Chondrocyte (in vitro differentiated cells): ENCODE data around the gene GPATCH2L. TPM values are rescaled to one million over a fixed set of nuclear protein-coding genes. Genes with fewer than 3 reads are reported as not detected.

Experiments used
- DNase-seq: peaks from one replicate; pipeline ENCODE4 v3.0.0; 2021; ENCODE audit warnings: mixed read lengths, low spot score
- H3K27ac Mint-ChIP-seq: one replicate; pipeline ENCODE4 v1.8.0; 2021; ENCODE audit warnings: mild to moderate bottlenecking, moderate library complexity, mixed read lengths; ENCODE audit not compliant: unreplicated experiment
- H3K27me3 Mint-ChIP-seq: 2 replicates; pipeline ENCODE4 v1.8.0; 2021; ENCODE audit warnings: low read depth, mixed read lengths
- H3K36me3 Mint-ChIP-seq: 2 replicates; pipeline ENCODE4 v1.8.0; 2021; ENCODE audit warnings: low read depth, mixed read lengths
- H3K4me1 Mint-ChIP-seq: 2 replicates; pipeline ENCODE4 v1.8.0; 2021; ENCODE audit warnings: low read depth, mild to moderate bottlenecking, mixed read lengths
- H3K4me3 Mint-ChIP-seq: one replicate; pipeline ENCODE4 v1.8.0; 2021; ENCODE audit warnings: mild to moderate bottlenecking, moderate library complexity, mixed read lengths; ENCODE audit not compliant: unreplicated experiment
- H3K9me3 Mint-ChIP-seq: 2 replicates; pipeline ENCODE4 v1.8.0; 2021; ENCODE audit warnings: low read depth, mixed read lengths
- total RNA-seq: library from RNA; stranded (reverse); gene quantifications from 3 replicates; pipeline ENCODE4 v1.2.1, GENCODE V29; 2021
- TF ChIP-seq, protein P1 (sequence below): fragments of 200-600 bp; sonication (generic); IDR thresholded peaks from 2 replicates; pipeline ENCODE4 v1.5.0; 2021; ENCODE audit warnings: antibody characterized with exemption, mild to moderate bottlenecking, moderate library complexity

The GPATCH2L gene
- total RNA-seq, 1 donor from 2014 or later: 51.3 TPM

GRCh38 chr14:76121089-76121748 lies 30.5 kb upstream of the GPATCH2L start:
- no peaks in the 10 kb centered on the region for H3K4me1 Mint-ChIP-seq
- DNase-seq: no peak
- H3K36me3 Mint-ChIP-seq: no peaks in the 10 kb centered on the region
- peaks cover 10% of the 10 kb centered on the region for H3K27me3 Mint-ChIP-seq
- TF ChIP-seq, protein P1, sequence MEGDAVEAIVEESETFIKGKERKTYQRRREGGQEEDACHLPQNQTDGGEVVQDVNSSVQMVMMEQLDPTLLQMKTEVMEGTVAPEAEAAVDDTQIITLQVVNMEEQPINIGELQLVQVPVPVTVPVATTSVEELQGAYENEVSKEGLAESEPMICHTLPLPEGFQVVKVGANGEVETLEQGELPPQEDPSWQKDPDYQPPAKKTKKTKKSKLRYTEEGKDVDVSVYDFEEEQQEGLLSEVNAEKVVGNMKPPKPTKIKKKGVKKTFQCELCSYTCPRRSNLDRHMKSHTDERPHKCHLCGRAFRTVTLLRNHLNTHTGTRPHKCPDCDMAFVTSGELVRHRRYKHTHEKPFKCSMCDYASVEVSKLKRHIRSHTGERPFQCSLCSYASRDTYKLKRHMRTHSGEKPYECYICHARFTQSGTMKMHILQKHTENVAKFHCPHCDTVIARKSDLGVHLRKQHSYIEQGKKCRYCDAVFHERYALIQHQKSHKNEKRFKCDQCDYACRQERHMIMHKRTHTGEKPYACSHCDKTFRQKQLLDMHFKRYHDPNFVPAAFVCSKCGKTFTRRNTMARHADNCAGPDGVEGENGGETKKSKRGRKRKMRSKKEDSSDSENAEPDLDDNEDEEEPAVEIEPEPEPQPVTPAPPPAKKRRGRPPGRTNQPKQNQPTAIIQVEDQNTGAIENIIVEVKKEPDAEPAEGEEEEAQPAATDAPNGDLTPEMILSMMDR: no peak
- H3K9me3 Mint-ChIP-seq: no peaks in the 10 kb centered on the region
- H3K4me3 Mint-ChIP-seq: no peak overlapping the region
- no peak overlapping the region for H3K27ac Mint-ChIP-seq

- no peak overlapping the region for H3K4me3 Mint-ChIP-seq
- DNase-seq: no peak
- H3K36me3 Mint-ChIP-seq: no peaks in the 10 kb centered on the region
- H3K9me3 Mint-ChIP-seq: no peaks in the 10 kb centered on the region
- no peaks in the 10 kb centered on the region for H3K4me1 Mint-ChIP-seq
- TF ChIP-seq, protein P1: no peak
- H3K27me3 Mint-ChIP-seq: peaks cover 16% of the 10 kb centered on the region
- H3K27ac Mint-ChIP-seq: no peak overlapping the region
Measured at GRCh38 chr14:76123426-76124225, 28.1 kb upstream of the GPATCH2L start.

DNA sequence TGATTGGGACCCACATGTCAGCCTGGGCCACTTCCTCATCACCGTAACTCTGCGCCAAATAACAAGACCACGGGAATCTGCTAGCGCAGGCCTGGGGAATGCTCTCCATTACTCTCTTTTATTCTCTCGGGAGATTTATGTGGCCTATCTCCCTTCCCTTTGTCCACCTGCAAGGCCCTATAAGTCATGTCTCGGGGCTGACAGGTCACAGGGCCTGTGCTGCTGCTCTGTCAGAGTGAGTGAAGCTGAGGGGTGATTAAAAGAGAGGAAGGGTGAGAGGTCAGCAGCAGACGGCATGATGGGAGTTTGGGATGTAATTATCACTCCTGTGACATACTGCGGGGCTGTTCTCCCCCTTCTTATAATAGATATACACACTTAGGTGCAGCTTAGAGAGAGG lies 26.2 kb upstream of the GPATCH2L start:
- Mint-ChIP-seq H3K27me3 (peaks cover 30% of the 10 kb centered on the region), H3K4me1 (no peaks in the 10 kb centered on the region), H3K4me3 (no peak overlapping the region), H3K27ac (no peak overlapping the region), H3K9me3 (no peaks in the 10 kb centered on the region), H3K36me3 (no peaks in the 10 kb centered on the region)
- DNase-seq: no peak
- TF ChIP-seq, protein P1: no peak

DNA sequence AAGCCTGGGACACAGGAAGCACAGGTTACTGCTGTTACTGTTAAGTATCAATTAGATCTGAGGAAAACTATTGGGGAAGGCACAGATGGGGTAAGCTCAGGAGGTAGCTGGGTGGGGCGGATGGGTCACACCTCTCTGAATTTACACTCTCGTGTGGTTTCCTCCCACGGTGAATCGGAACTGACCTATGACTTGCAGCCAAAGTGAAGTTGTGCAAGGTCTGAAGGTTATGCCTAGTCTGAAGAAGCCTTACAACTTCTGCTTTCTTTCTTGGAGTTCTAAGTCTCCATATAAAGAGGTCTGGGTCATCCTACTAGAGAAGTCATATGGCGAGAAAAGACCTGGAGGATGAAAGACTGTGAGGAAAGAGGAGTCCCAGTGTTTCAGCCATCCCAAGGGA lies 25.6 kb upstream of the GPATCH2L start:
- Mint-ChIP-seq H3K9me3 (no peaks in the 10 kb centered on the region), H3K4me1 (no peaks in the 10 kb centered on the region), H3K36me3 (peaks cover 2% of the 10 kb centered on the region), H3K27ac (no peak overlapping the region), H3K27me3 (peaks cover 35% of the 10 kb centered on the region), H3K4me3 (no peak overlapping the region)
- TF ChIP-seq, protein P1: no peak
- no peak for DNase-seq

- no peak overlapping the region for H3K4me3 Mint-ChIP-seq
- peaks cover 43% of the 10 kb centered on the region for H3K27me3 Mint-ChIP-seq
- no peaks in the 10 kb centered on the region for H3K9me3 Mint-ChIP-seq
- H3K36me3 Mint-ChIP-seq: peaks cover 2% of the 10 kb centered on the region
- H3K4me1 Mint-ChIP-seq: no peaks in the 10 kb centered on the region
- TF ChIP-seq, protein P1: no peak
- H3K27ac Mint-ChIP-seq: no peak overlapping the region
- DNase-seq: no peak
Measured at GRCh38 chr14:76129851-76130576, 21.7 kb upstream of the GPATCH2L start.
